ENCODE results near the gene FAM20C. TPM values are rescaled to one million over a fixed set of nuclear protein-coding genes. Genes with fewer than 3 reads are reported as not detected.

The FAM20C gene
- total RNA-seq, 2 experiments from 2014 or later, result 0.45 to 0.80 TPM

- no peak for DNase-seq
- H3K27me3 Mint-ChIP-seq, result peaks cover 3% of the 10 kb centered on the region
- H3K9me3 Mint-ChIP-seq, result no peaks in the 10 kb centered on the region
- no peaks in the 10 kb centered on the region for H3K4me1 Mint-ChIP-seq (ENCODE audit: low read depth)
- intact Hi-C loops (cut with micrococcal nuclease), result no loop called here
- ChIA-PET POLR2A (no interaction called here), CTCF (no interaction called here)
- H3K27ac Mint-ChIP-seq, result no peak overlapping the region
- H3K36me3 Mint-ChIP-seq, result no peaks in the 10 kb centered on the region
- H3K4me3 Mint-ChIP-seq, result no peak overlapping the region
These were observed 35.6 kb downstream of the FAM20C start for GRCh38 chr7:227926-228325.

- peaks cover 3% of the 10 kb centered on the region for H3K27me3 Mint-ChIP-seq
- POLR2A ChIA-PET, result no interaction called here
- H3K36me3 Mint-ChIP-seq, result no peaks in the 10 kb centered on the region
- CTCF ChIA-PET, result no interaction called here
- H3K9me3 Mint-ChIP-seq, result no peaks in the 10 kb centered on the region
- H3K4me3 Mint-ChIP-seq, result no peak overlapping the region
- H3K27ac Mint-ChIP-seq, result no peak overlapping the region
- no peaks in the 10 kb centered on the region for H3K4me1 Mint-ChIP-seq (ENCODE audit: low read depth)
- intact Hi-C loops (cut with micrococcal nuclease), result no loop called here
- DNase-seq, result no peak
These were observed 36.2 kb downstream of the FAM20C start for GRCh38 chr7:228610-229009.

GRCh38 chr7:229184-229964 is 37.0 kb downstream of the FAM20C start:
- H3K36me3 Mint-ChIP-seq, result no peaks in the 10 kb centered on the region
- H3K27ac Mint-ChIP-seq, result no peak overlapping the region
- no peak overlapping the region for H3K4me3 Mint-ChIP-seq
- CTCF ChIA-PET, result no interaction called here
- intact Hi-C loops (cut with micrococcal nuclease), result no loop called here
- POLR2A ChIA-PET, result no interaction called here
- H3K27me3 Mint-ChIP-seq, result peaks cover 3% of the 10 kb centered on the region
- no peaks in the 10 kb centered on the region for H3K4me1 Mint-ChIP-seq (ENCODE audit: low read depth)
- no peak for DNase-seq
- H3K9me3 Mint-ChIP-seq, result no peaks in the 10 kb centered on the region

GRCh38 chr7:230274-230673 is 37.9 kb downstream of the FAM20C start:
- POLR2A ChIA-PET, result no interaction called here
- DNase-seq, result no peak
- H3K36me3 Mint-ChIP-seq, result no peaks in the 10 kb centered on the region
- no peak overlapping the region for H3K27ac Mint-ChIP-seq
- H3K9me3 Mint-ChIP-seq, result no peaks in the 10 kb centered on the region
- H3K27me3 Mint-ChIP-seq, result peaks cover 3% of the 10 kb centered on the region
- intact Hi-C loops (cut with micrococcal nuclease), result no loop called here
- H3K4me3 Mint-ChIP-seq, result no peak overlapping the region
- no peaks in the 10 kb centered on the region for H3K4me1 Mint-ChIP-seq (ENCODE audit: low read depth)
- CTCF ChIA-PET, result no interaction called here

- peaks cover 3% of the 10 kb centered on the region for H3K27me3 Mint-ChIP-seq
- H3K4me3 Mint-ChIP-seq, result no peak overlapping the region
- no peaks in the 10 kb centered on the region for H3K9me3 Mint-ChIP-seq
- H3K4me1 Mint-ChIP-seq (ENCODE audit: low read depth), result no peaks in the 10 kb centered on the region
- intact Hi-C loops (cut with micrococcal nuclease), result no loop called here
- H3K36me3 Mint-ChIP-seq, result no peaks in the 10 kb centered on the region
- POLR2A ChIA-PET, result no interaction called here
- CTCF ChIA-PET, result no interaction called here
- DNase-seq, result no peak
- no peak overlapping the region for H3K27ac Mint-ChIP-seq
These were observed 38.9 kb downstream of the FAM20C start for GRCh38 chr7:231030-231857.

- intact Hi-C loops (cut with micrococcal nuclease), result no loop called here
- no peak overlapping the region for H3K4me3 Mint-ChIP-seq
- no peaks in the 10 kb centered on the region for H3K4me1 Mint-ChIP-seq (ENCODE audit: low read depth)
- H3K27me3 Mint-ChIP-seq, result peaks cover 3% of the 10 kb centered on the region
- no peaks in the 10 kb centered on the region for H3K36me3 Mint-ChIP-seq
- DNase-seq, result no peak
- H3K27ac Mint-ChIP-seq, result no peak overlapping the region
- CTCF ChIA-PET, result no interaction called here
- POLR2A ChIA-PET, result no interaction called here
- H3K9me3 Mint-ChIP-seq, result no peaks in the 10 kb centered on the region
These were observed 39.5 kb downstream of the FAM20C start for GRCh38 chr7:231858-232246.

- peaks cover 3% of the 10 kb centered on the region for H3K27me3 Mint-ChIP-seq
- intact Hi-C loops (cut with micrococcal nuclease), result no loop called here
- DNase-seq, result no peak
- ChIA-PET CTCF (no interaction called here), POLR2A (interaction anchor here (0.6 kb wide), 1 partner anchor 113 kb away, joined by 3 read pairs; no protein-coding TSS in a partner anchor)
- H3K4me1 Mint-ChIP-seq (ENCODE audit: low read depth), result no peaks in the 10 kb centered on the region
- no peaks in the 10 kb centered on the region for H3K9me3 Mint-ChIP-seq
- H3K27ac Mint-ChIP-seq, result no peak overlapping the region
- H3K36me3 Mint-ChIP-seq, result no peaks in the 10 kb centered on the region
- H3K4me3 Mint-ChIP-seq, result no peak overlapping the region
These were observed 40.3 kb downstream of the FAM20C start for GRCh38 chr7:232410-233248.

GRCh38 chr7:233249-234035 is 41.1 kb downstream of the FAM20C start:
- H3K27ac Mint-ChIP-seq, result no peak overlapping the region
- no peaks in the 10 kb centered on the region for H3K36me3 Mint-ChIP-seq
- ChIA-PET CTCF (no interaction called here), POLR2A (no interaction called here)
- H3K4me1 Mint-ChIP-seq (ENCODE audit: low read depth), result no peaks in the 10 kb centered on the region
- no peak for DNase-seq
- intact Hi-C loops (cut with micrococcal nuclease), result no loop called here
- peaks cover 3% of the 10 kb centered on the region for H3K27me3 Mint-ChIP-seq
- H3K9me3 Mint-ChIP-seq, result no peaks in the 10 kb centered on the region
- H3K4me3 Mint-ChIP-seq, result no peak overlapping the region

- CTCF ChIA-PET, result no interaction called here
- H3K27ac Mint-ChIP-seq, result no peak overlapping the region
- DNase-seq, result no peak
These were observed 41.8 kb downstream of the FAM20C start for GRCh38 chr7:234051-234707.

GRCh38 chr7:234708-235553 is 42.6 kb downstream of the FAM20C start:
- CTCF ChIA-PET, result no interaction called here
- no peaks in the 10 kb centered on the region for H3K9me3 Mint-ChIP-seq
- no peak overlapping the region for H3K4me3 Mint-ChIP-seq
- no peaks in the 10 kb centered on the region for H3K4me1 Mint-ChIP-seq (ENCODE audit: low read depth)
- DNase-seq, result no peak
- no peak overlapping the region for H3K27ac Mint-ChIP-seq
- no peaks in the 10 kb centered on the region for H3K36me3 Mint-ChIP-seq
- no peaks in the 10 kb centered on the region for H3K27me3 Mint-ChIP-seq
- POLR2A ChIA-PET, result no interaction called here
- intact Hi-C loops (cut with micrococcal nuclease), result no loop called here

More at GRCh38 chr7:234051-234707, 41.8 kb downstream of the FAM20C start:
- H3K4me3 Mint-ChIP-seq, result no peak overlapping the region
- intact Hi-C loops (cut with micrococcal nuclease), result no loop called here
- H3K9me3 Mint-ChIP-seq, result no peaks in the 10 kb centered on the region
- POLR2A ChIA-PET, result no interaction called here
- no peaks in the 10 kb centered on the region for H3K4me1 Mint-ChIP-seq (ENCODE audit: low read depth)
- no peaks in the 10 kb centered on the region for H3K36me3 Mint-ChIP-seq
- H3K27me3 Mint-ChIP-seq, result peaks cover 3% of the 10 kb centered on the region

Measured in activated CD4-positive, alpha-beta memory T cell treated with anti-CD3 and anti-CD28 coated beads for 36 hours (primary cell).